Smooth muscle cell (in vitro differentiated cells): Measurements from ENCODE around the gene SLC39A11. TPM values are rescaled to one million over a fixed set of nuclear protein-coding genes. Genes with fewer than 3 reads are reported as not detected.
"Not testable (repeated sequence)": the region's sequence is repeated elsewhere in the genome, so short reads cannot be mapped to it uniquely, and the experiment has no call there.

Source experiments
- DNase-seq: peaks from one replicate; lab custom pipeline; 2025; ENCODE audit not compliant: unreplicated experiment; lab: John Stamatoyannopoulos, UW
- H2AFZ ChIP-seq: fragments of 200-600 bp; sonication (generic); 2 replicates; pipeline ENCODE4 v1.6.0; 2016; ENCODE audit warnings: antibody characterized with exemption, low read depth, mild to moderate bottlenecking
- H3F3A ChIP-seq: fragments of 200-600 bp; sonication (generic); 2 replicates; pipeline ENCODE4 v1.6.0; 2017; ENCODE audit warnings: antibody characterized with exemption, low read depth
- H3K27ac ChIP-seq: fragments of 200-600 bp; sonication (generic); 2 replicates; pipeline ENCODE4 v1.5.1; 2016; ENCODE audit warnings: low read depth, mild to moderate bottlenecking
- H3K27me3 ChIP-seq: fragments of 200-600 bp; sonication (generic); 2 replicates; pipeline ENCODE4 v1.6.1; 2016; ENCODE audit warnings: low read depth, mild to moderate bottlenecking
- H3K36me3 ChIP-seq: fragments of 200-600 bp; sonication (generic); 2 replicates; pipeline ENCODE4 v1.5.1; 2016; ENCODE audit warnings: low read depth
- H3K4me1 ChIP-seq: fragments of 200-600 bp; sonication (generic); 2 replicates; pipeline ENCODE4 v1.5.1; 2016; ENCODE audit warnings: low read depth
- H3K4me2 ChIP-seq: fragments of 200-600 bp; sonication (generic); 2 replicates; pipeline ENCODE4 v1.6.0; 2016; ENCODE audit warnings: mild to moderate bottlenecking
- H3K4me3 ChIP-seq: fragments of 200-600 bp; sonication (generic); 2 replicates; pipeline ENCODE4 v1.5.1; 2016; ENCODE audit warnings: mild to moderate bottlenecking
- H3K79me2 ChIP-seq: fragments of 200-600 bp; sonication (generic); 2 replicates; pipeline ENCODE4 v1.6.0; 2016; ENCODE audit warnings: low read depth, mild to moderate bottlenecking
- H3K9ac ChIP-seq: fragments of 200-600 bp; sonication (generic); 2 replicates; pipeline ENCODE4 v1.6.0; 2016; ENCODE audit warnings: low read depth
- H3K9me3 ChIP-seq: fragments of 200-600 bp; sonication (generic); replicated peaks from 2 replicates; pipeline ENCODE4 v1.5.1; 2016; ENCODE audit warnings: low read depth
- H4K20me1 ChIP-seq: fragments of 200-600 bp; sonication (generic); 2 replicates; pipeline ENCODE4 v1.6.0; 2016; ENCODE audit warnings: low read depth
- WGBS: methylation state at CpG from one replicate; pipeline ENCODE4 v1.1.7; 2016; ENCODE audit warnings: low lambda C conversion rate; 5-methylcytosine and 5-hydroxymethylcytosine counted together
- polyA plus RNA-seq: library from polyadenylated mRNA; unstranded; fragments of >200 nt; fragmentation: Nextera tagmentation; extraction: Ambion mirVana; gene quantifications from 2 replicates; pipeline ENCODE4 v1.2.1, GENCODE V29; 2016
- total RNA-seq: library from RNA; depleted of rRNA; stranded (reverse); fragments of >200 nt; gene quantifications from 2 replicates; pipeline ENCODE4 v1.2.3, GENCODE V29; 2014
- TF ChIP-seq, protein P1 (sequence below): fragments of 200-600 bp; sonication (generic); IDR thresholded peaks from 2 replicates; pipeline ENCODE4 v1.5.1; 2017; ENCODE audit warnings: borderline replicate concordance, mild to moderate bottlenecking, antibody characterized with exemption; ENCODE audit not compliant: insufficient read depth, poor library complexity, severe bottlenecking

The SLC39A11 gene
- total and polyA plus RNA-seq, 2 experiments from 2014 or later = 9.2 to 36.7 TPM

DNA sequence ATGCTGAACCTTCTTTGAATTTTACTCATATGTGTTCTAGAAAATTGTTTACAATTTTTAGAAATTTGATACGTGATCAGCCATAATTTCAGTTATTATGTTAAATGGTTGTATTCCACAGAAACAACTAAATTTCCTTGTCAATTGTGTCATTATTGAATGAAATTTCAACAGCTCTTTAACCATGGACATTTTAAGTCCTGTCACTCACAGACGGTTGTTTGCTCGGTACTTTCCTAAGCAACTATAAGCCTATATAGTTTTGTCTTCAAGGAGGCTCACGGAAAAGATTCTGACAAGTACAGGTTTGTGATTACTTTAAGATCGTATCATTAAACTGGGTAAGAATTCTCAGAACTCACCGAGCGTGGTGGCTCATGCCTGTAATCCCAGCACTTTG lies 31.8 kb downstream of the SLC39A11 start:
- H3K27me3 ChIP-seq = no peaks in the 10 kb centered on the region
- H3K79me2 ChIP-seq = no peaks in the 10 kb centered on the region
- H2AFZ ChIP-seq = no peak overlapping the region
- no peaks in the 10 kb centered on the region for H3K9me3 ChIP-seq
- peaks cover 6% of the 10 kb centered on the region for H3F3A ChIP-seq
- TF ChIP-seq, protein P1, sequence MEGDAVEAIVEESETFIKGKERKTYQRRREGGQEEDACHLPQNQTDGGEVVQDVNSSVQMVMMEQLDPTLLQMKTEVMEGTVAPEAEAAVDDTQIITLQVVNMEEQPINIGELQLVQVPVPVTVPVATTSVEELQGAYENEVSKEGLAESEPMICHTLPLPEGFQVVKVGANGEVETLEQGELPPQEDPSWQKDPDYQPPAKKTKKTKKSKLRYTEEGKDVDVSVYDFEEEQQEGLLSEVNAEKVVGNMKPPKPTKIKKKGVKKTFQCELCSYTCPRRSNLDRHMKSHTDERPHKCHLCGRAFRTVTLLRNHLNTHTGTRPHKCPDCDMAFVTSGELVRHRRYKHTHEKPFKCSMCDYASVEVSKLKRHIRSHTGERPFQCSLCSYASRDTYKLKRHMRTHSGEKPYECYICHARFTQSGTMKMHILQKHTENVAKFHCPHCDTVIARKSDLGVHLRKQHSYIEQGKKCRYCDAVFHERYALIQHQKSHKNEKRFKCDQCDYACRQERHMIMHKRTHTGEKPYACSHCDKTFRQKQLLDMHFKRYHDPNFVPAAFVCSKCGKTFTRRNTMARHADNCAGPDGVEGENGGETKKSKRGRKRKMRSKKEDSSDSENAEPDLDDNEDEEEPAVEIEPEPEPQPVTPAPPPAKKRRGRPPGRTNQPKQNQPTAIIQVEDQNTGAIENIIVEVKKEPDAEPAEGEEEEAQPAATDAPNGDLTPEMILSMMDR = no peak
- H4K20me1 ChIP-seq = no peaks in the 10 kb centered on the region
- H3K4me2 ChIP-seq = no peak overlapping the region
- H3K4me3 ChIP-seq = no peak overlapping the region
- DNase-seq = no peak
- H3K36me3 ChIP-seq = no peaks in the 10 kb centered on the region
- over 99% methylated on average over 7 of the region's 7 CpGs for WGBS
- H3K9ac ChIP-seq = no peak overlapping the region
- no peak overlapping the region for H3K27ac ChIP-seq
- H3K4me1 ChIP-seq = peaks cover 8% of the 10 kb centered on the region

DNA sequence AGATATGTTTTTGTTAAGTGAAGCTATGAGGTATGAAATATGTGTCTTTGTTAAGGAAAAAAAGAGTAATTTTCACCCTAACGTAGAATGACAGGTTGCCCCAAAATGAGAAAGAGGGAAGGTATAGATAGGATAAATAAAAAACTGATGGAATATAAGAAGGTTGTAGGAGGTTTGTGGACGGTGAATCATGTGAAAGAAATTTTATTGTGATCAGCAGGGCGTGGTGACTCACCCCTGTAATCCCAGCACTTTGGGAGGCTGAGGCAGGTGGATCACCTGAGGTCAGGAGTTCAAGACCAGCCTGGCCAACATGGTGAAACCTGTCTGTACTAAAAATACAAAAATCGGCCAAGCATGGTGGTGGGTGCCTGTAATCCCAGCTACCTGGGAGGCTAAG lies 32.8 kb downstream of the SLC39A11 start:
- WGBS = 86% methylated on average over 4 of the region's 4 CpGs
- not testable (repeated sequence) for H3K4me2 ChIP-seq

DNA sequence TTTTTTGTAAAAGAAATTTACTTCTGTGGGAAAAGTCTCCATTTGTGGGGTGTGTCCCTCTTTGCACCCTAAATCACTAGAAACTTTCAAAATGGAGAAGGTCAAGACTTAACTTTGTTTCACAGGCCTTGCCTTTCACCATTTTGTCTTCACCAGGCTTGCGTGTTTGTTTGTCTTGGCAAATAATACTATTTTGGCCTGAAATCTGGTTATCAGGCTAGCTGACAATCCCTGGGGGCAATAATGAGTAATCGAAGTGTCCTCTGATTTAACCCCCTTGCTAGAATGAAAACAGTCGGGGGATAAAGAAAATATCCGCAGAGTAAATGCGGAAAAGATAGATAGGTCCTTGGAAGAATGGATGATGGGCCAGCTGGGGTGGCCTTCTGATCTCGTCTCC lies 34.5 kb downstream of the SLC39A11 start:
- H3K4me2 ChIP-seq = no peak overlapping the region
- H3K27me3 ChIP-seq = no peaks in the 10 kb centered on the region
- H3K27ac ChIP-seq = no peak overlapping the region
- H3K4me1 ChIP-seq = no peaks in the 10 kb centered on the region
- TF ChIP-seq, protein P1 = no peak
- H3K9ac ChIP-seq = no peak overlapping the region
- DNase-seq = no peak
- 93% methylated on average over 6 of the region's 6 CpGs for WGBS
- H3K9me3 ChIP-seq = no peaks in the 10 kb centered on the region
- H2AFZ ChIP-seq = no peak overlapping the region
- H4K20me1 ChIP-seq = no peaks in the 10 kb centered on the region
- H3K79me2 ChIP-seq = no peaks in the 10 kb centered on the region
- no peak overlapping the region for H3K4me3 ChIP-seq
- no peaks in the 10 kb centered on the region for H3F3A ChIP-seq
- H3K36me3 ChIP-seq = no peaks in the 10 kb centered on the region

More for the DNA sequence above, 32.8 kb downstream of the SLC39A11 start:
- H3F3A ChIP-seq, H2AFZ ChIP-seq, H3K27ac ChIP-seq, DNase-seq, H3K4me1 ChIP-seq, H3K79me2 ChIP-seq, H3K9me3 ChIP-seq, H3K27me3 ChIP-seq, H3K4me3 ChIP-seq, H3K9ac ChIP-seq, H3K36me3 ChIP-seq, H4K20me1 ChIP-seq: not testable (repeated sequence)

DNA sequence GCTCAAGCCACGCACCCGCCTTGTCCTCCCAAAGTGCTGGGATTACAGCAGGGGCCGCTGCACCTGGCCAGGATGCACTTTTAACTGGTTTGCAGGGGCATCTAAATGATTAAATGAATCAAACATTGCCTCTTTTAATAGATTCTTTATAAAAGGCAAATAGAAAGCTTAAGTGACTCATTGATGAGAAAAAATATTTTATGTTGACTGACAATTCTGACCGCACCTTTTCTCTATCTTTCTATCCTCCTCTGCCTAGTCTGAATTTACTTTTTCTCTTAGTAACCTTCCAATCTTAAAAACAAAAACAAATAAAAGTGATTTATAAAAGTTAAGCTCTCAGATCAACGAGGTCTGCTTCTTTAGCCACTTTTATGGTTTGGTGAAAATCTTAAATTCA lies 35.3 kb downstream of the SLC39A11 start:
- Histone ChIP-seq H3K36me3 (no peaks in the 10 kb centered on the region), H2AFZ (no peak overlapping the region), H3K27ac (no peak overlapping the region), H3K4me1 (no peaks in the 10 kb centered on the region), H3K4me2 (no peak overlapping the region), H3K79me2 (no peaks in the 10 kb centered on the region), H3F3A (no peaks in the 10 kb centered on the region), H3K9me3 (no peaks in the 10 kb centered on the region), H3K9ac (no peak overlapping the region), H3K4me3 (no peak overlapping the region), H4K20me1 (no peaks in the 10 kb centered on the region), H3K27me3 (no peaks in the 10 kb centered on the region)
- TF ChIP-seq, protein P1 = no peak
- WGBS = 98% methylated on average over 5 of the region's 5 CpGs
- no peak for DNase-seq
